Measurements from ENCODE around the gene CASP2. TPM values are rescaled to one million over a fixed set of nuclear protein-coding genes. Genes with fewer than 3 reads are reported as not detected.

Gene CASP2
- total and polyA plus RNA-seq, 7 experiments from 2014 or later, result 14.4 to 97.7 (median 50.0) TPM

- POLR2A ChIA-PET, result interaction anchor here (0.8 to 2.0 kb wide), 5 partner anchors 12 to 165 kb away, joined by 3 to 10 read pairs (median 5); partner anchors contain the start of genes EPHA1 and GSTK1
- DNase-seq, result no peak
- Mint-ChIP-seq H3K27me3 (peaks cover 0 to 4% (median 0%) of the 10 kb centered on the region in 5 donors), H3K4me1 (peaks cover 32 to 79% (median 63%) of the 10 kb centered on the region in 7 donors), H3K9me3 (peaks cover 0 to 13% (median 4%) of the 10 kb centered on the region in 11 donors), H3K4me3 (peak overlapping the region in 3 of 10 donors; percentile 10 to 36 (median 27)), H3K36me3 (peaks cover 0 to 33% (median 4%) of the 10 kb centered on the region in 5 donors), H3K27ac (peak overlapping the region in 6 of 9 donors; percentile 38 to 75 (median 56))
- H3K27me3 ChIP-seq (ENCODE audit: control insufficient read depth in 2 of 2, insufficient read depth in 2 of 2, low read length in 2 of 2), result no peaks in the 10 kb centered on the region
- intact Hi-C loops (cut with micrococcal nuclease), result no loop called here
- H3K9me3 ChIP-seq (ENCODE audit: control insufficient read depth in 2 of 3, low read length in 3 of 3), result no peaks in the 10 kb centered on the region
- no peak overlapping the region for H3K4me3 ChIP-seq (ENCODE audit: low read length)
- H3K36me3 ChIP-seq (ENCODE audit: control insufficient read depth in 2 of 3, insufficient read depth in 3 of 3, low read length in 3 of 3), result no peaks in the 10 kb centered on the region
- H3K4me1 ChIP-seq (ENCODE audit: control insufficient read depth in 2 of 2, insufficient read depth in 2 of 2, low read length in 2 of 2), result peaks cover 24 to 26% of the 10 kb centered on the region in 2 donors
- ATAC-seq, result no peak
- CTCF ChIA-PET, result interaction anchor here (0.6 to 7.3 kb wide), 8 partner anchors 12 to 175 kb away, joined by 3 to 177 read pairs (median 4); no protein-coding TSS in a partner anchor
- no peak overlapping the region for H3K27ac ChIP-seq (ENCODE audit: low read depth, low read length)
Measured at GRCh38 chr7:143243614-143244013, 44.5 kb upstream of the CASP2 start.

GRCh38 chr7:143244321-143244720 lies 43.8 kb upstream of the CASP2 start:
- peaks cover 0 to 3% (median 0%) of the 10 kb centered on the region in 5 donors for H3K27me3 Mint-ChIP-seq
- ATAC-seq (no peak), DNase-seq (no peak)
- Histone ChIP-seq H3K36me3 (ENCODE audit: control insufficient read depth in 2 of 3, insufficient read depth in 3 of 3, low read length in 3 of 3) (no peaks in the 10 kb centered on the region), H3K27me3 (ENCODE audit: control insufficient read depth in 2 of 2, insufficient read depth in 2 of 2, low read length in 2 of 2) (no peaks in the 10 kb centered on the region), H3K4me3 (ENCODE audit: low read length) (no peak overlapping the region), H3K9me3 (ENCODE audit: control insufficient read depth in 2 of 3, low read length in 3 of 3) (peaks cover 0 to 4% (median 0%) of the 10 kb centered on the region in 3 experiments), H3K27ac (ENCODE audit: low read depth, low read length) (no peak overlapping the region), H3K4me1 (ENCODE audit: control insufficient read depth in 2 of 2, insufficient read depth in 2 of 2, low read length in 2 of 2) (peaks cover 29 to 31% of the 10 kb centered on the region in 2 donors)
- H3K36me3 Mint-ChIP-seq, result peaks cover 0 to 38% (median 4%) of the 10 kb centered on the region in 5 donors
- peak overlapping the region in 5 of 9 donors; percentile 62 to 89 (median 83) for H3K27ac Mint-ChIP-seq
- POLR2A ChIA-PET, result interaction anchor here (1.1 to 2.0 kb wide), 5 partner anchors 11 to 164 kb away, joined by 3 to 10 read pairs (median 6); partner anchors contain the start of genes CASP2, EPHA1 and GSTK1
- H3K4me3 Mint-ChIP-seq, result peak overlapping the region in 4 of 10 donors; percentile 42 to 72 (median 68)
- peaks cover 35 to 85% (median 70%) of the 10 kb centered on the region in 7 donors for H3K4me1 Mint-ChIP-seq
- intact Hi-C loops (cut with micrococcal nuclease), result no loop called here
- H3K9me3 Mint-ChIP-seq, result peaks cover under 1 to 18% (median 6%) of the 10 kb centered on the region in 11 donors
- CTCF ChIA-PET, result interaction anchor here (0.7 to 7.3 kb wide), 3 partner anchors 36 to 173 kb away, joined by 3 to 177 read pairs (median 4); no protein-coding TSS in a partner anchor

- intact Hi-C loops (cut with micrococcal nuclease), result no loop called here
- ATAC-seq (peak; percentile 41), DNase-seq (no peak)
- Histone ChIP-seq H3K9me3 (ENCODE audit: control insufficient read depth in 2 of 3, low read length in 3 of 3) (peaks cover 0 to 4% (median 0%) of the 10 kb centered on the region in 3 experiments), H3K4me1 (ENCODE audit: control insufficient read depth in 2 of 2, insufficient read depth in 2 of 2, low read length in 2 of 2) (peaks cover 34 to 36% of the 10 kb centered on the region in 2 donors), H3K4me3 (ENCODE audit: low read length) (no peak overlapping the region), H3K27me3 (ENCODE audit: control insufficient read depth in 2 of 2, insufficient read depth in 2 of 2, low read length in 2 of 2) (no peaks in the 10 kb centered on the region), H3K36me3 (ENCODE audit: control insufficient read depth in 2 of 3, insufficient read depth in 3 of 3, low read length in 3 of 3) (no peaks in the 10 kb centered on the region), H3K27ac (ENCODE audit: low read depth, low read length) (no peak overlapping the region)
- Mint-ChIP-seq H3K36me3 (peaks cover 0 to 45% (median 11%) of the 10 kb centered on the region in 5 donors), H3K9me3 (peaks cover 6 to 24% (median 14%) of the 10 kb centered on the region in 11 donors), H3K27me3 (peaks cover 0 to 3% (median 0%) of the 10 kb centered on the region in 5 donors), H3K4me1 (peaks cover 41 to 93% (median 78%) of the 10 kb centered on the region in 7 donors), H3K4me3 (peak overlapping the region; percentile 18 to 72 (median 48)), H3K27ac (peak overlapping the region in 8 of 9 donors; percentile 16 to 89 (median 70))
- ChIA-PET POLR2A (interaction anchor here (0.7 to 2.0 kb wide), 8 partner anchors 10 to 163 kb away, joined by 3 to 9 read pairs (median 6); partner anchors contain the start of genes CASP2, EPHA1 and GSTK1), CTCF (interaction anchor here (0.6 to 1.5 kb wide), 7 partner anchors 10 to 174 kb away, joined by 3 to 10 read pairs (median 4); partner anchors contain the start of genes CASP2 and GSTK1)
Measured at GRCh38 chr7:143245123-143245522, 43.0 kb upstream of the CASP2 start.

GRCh38 chr7:143247372-143247771 lies 40.8 kb upstream of the CASP2 start:
- peaks cover 6 to 41% (median 30%) of the 10 kb centered on the region in 11 donors for H3K9me3 Mint-ChIP-seq
- no peak overlapping the region for H3K4me3 ChIP-seq (ENCODE audit: low read length)
- CTCF ChIA-PET, result interaction anchor here (0.6 to 1.6 kb wide), 5 partner anchors 17 to 178 kb away, joined by 3 to 10 read pairs (median 4); no protein-coding TSS in a partner anchor

GRCh38 chr7:143248761-143249354 lies 39.3 kb upstream of the CASP2 start:
- peak overlapping the region in 9 of 10 donors; percentile 12 to 68 (median 34) for H3K4me3 Mint-ChIP-seq
- peaks cover 56 to 60% of the 10 kb centered on the region in 2 donors for H3K4me1 ChIP-seq (ENCODE audit: control insufficient read depth in 2 of 2, insufficient read depth in 2 of 2, low read length in 2 of 2)
- peak overlapping the region; percentile 13 for H3K4me3 ChIP-seq (ENCODE audit: low read length)
- POLR2A ChIA-PET, result interaction anchor here (0.6 to 10.4 kb wide), 12 partner anchors 8 to 718 kb away, joined by 3 to 129 read pairs (median 6); partner anchors contain the start of genes CASP2, EPHA1 and GSTK1
- H3K27me3 Mint-ChIP-seq, result no peaks in the 10 kb centered on the region
- CTCF ChIA-PET, result interaction anchor here (0.6 to 3.8 kb wide), 6 partner anchors 9 to 409 kb away, joined by 3 to 23 read pairs (median 6); no protein-coding TSS in a partner anchor
- DNase-seq (no peak), ATAC-seq (no peak)
- intact Hi-C loops (cut with micrococcal nuclease), result no loop called here
- H3K4me1 Mint-ChIP-seq, result peaks cover 60 to 99% (median 97%) of the 10 kb centered on the region in 7 donors
- no peak overlapping the region for H3K27ac ChIP-seq (ENCODE audit: low read depth, low read length)
- H3K27ac Mint-ChIP-seq, result peak overlapping the region; percentile 25 to 89 (median 80)
- peaks cover 10 to 65% (median 19%) of the 10 kb centered on the region in 5 donors for H3K36me3 Mint-ChIP-seq
- peaks cover 6 to 56% (median 32%) of the 10 kb centered on the region in 11 donors for H3K9me3 Mint-ChIP-seq
- no peaks in the 10 kb centered on the region for H3K36me3 ChIP-seq (ENCODE audit: control insufficient read depth in 2 of 3, insufficient read depth in 3 of 3, low read length in 3 of 3)
- H3K9me3 ChIP-seq (ENCODE audit: control insufficient read depth in 2 of 3, low read length in 3 of 3), result peaks cover 0 to 14% (median 0%) of the 10 kb centered on the region in 3 experiments
- no peaks in the 10 kb centered on the region for H3K27me3 ChIP-seq (ENCODE audit: control insufficient read depth in 2 of 2, insufficient read depth in 2 of 2, low read length in 2 of 2)

More at GRCh38 chr7:143247372-143247771, 40.8 kb upstream of the CASP2 start:
- H3K36me3 ChIP-seq (ENCODE audit: control insufficient read depth in 2 of 3, insufficient read depth in 3 of 3, low read length in 3 of 3), result no peaks in the 10 kb centered on the region
- DNase-seq (no peak), ATAC-seq (no peak)
- Mint-ChIP-seq H3K27ac (peak overlapping the region in 6 of 9 donors; percentile 48 to 89 (median 68)), H3K4me3 (peak overlapping the region in 4 of 10 donors; percentile 13 to 72 (median 54)), H3K4me1 (peaks cover 58 to 96% (median 90%) of the 10 kb centered on the region in 7 donors), H3K27me3 (no peaks in the 10 kb centered on the region), H3K36me3 (peaks cover 4 to 55% (median 14%) of the 10 kb centered on the region in 5 donors)
- POLR2A ChIA-PET, result interaction anchor here (0.7 to 10.4 kb wide), 9 partner anchors 11 to 440 kb away, joined by 3 to 129 read pairs (median 4); partner anchors contain the start of genes CASP2 and GSTK1
- no peaks in the 10 kb centered on the region for H3K27me3 ChIP-seq (ENCODE audit: control insufficient read depth in 2 of 2, insufficient read depth in 2 of 2, low read length in 2 of 2)
- no peak overlapping the region for H3K27ac ChIP-seq (ENCODE audit: low read depth, low read length)
- intact Hi-C loops (cut with micrococcal nuclease), result no loop called here
- peaks cover 51 to 52% of the 10 kb centered on the region in 2 donors for H3K4me1 ChIP-seq (ENCODE audit: control insufficient read depth in 2 of 2, insufficient read depth in 2 of 2, low read length in 2 of 2)
- H3K9me3 ChIP-seq (ENCODE audit: control insufficient read depth in 2 of 3, low read length in 3 of 3), result peaks cover 0 to 10% (median 0%) of the 10 kb centered on the region in 3 experiments

GRCh38 chr7:143250199-143250598 lies 38.0 kb upstream of the CASP2 start:
- Histone ChIP-seq H3K4me1 (ENCODE audit: control insufficient read depth in 2 of 2, insufficient read depth in 2 of 2, low read length in 2 of 2) (peaks cover 59 to 61% of the 10 kb centered on the region in 2 donors), H3K36me3 (ENCODE audit: control insufficient read depth in 2 of 3, insufficient read depth in 3 of 3, low read length in 3 of 3) (no peaks in the 10 kb centered on the region), H3K27ac (ENCODE audit: low read depth, low read length) (peak overlapping the region; percentile 34), H3K27me3 (ENCODE audit: control insufficient read depth in 2 of 2, insufficient read depth in 2 of 2, low read length in 2 of 2) (no peaks in the 10 kb centered on the region), H3K4me3 (ENCODE audit: low read length) (peak overlapping the region; percentile 15), H3K9me3 (ENCODE audit: control insufficient read depth in 2 of 3, low read length in 3 of 3) (peaks cover 0 to 14% (median 0%) of the 10 kb centered on the region in 3 experiments)
- H3K4me1 Mint-ChIP-seq, result peaks cover 53 to 99% (median 95%) of the 10 kb centered on the region in 7 donors
- POLR2A ChIA-PET, result interaction anchor here (0.8 to 10.4 kb wide), 11 partner anchors 8 to 1512 kb away, joined by 3 to 129 read pairs (median 6); partner anchors contain the start of genes CASP2, EPHA1, GSTK1 and SSBP1
- H3K36me3 Mint-ChIP-seq, result peaks cover 10 to 67% (median 25%) of the 10 kb centered on the region in 5 donors
- no peaks in the 10 kb centered on the region for H3K27me3 Mint-ChIP-seq
- intact Hi-C loops (cut with micrococcal nuclease), result loop anchor here (2.0 kb wide), 2 partner anchors 39 to 441 kb away; partner anchors contain the start of gene CASP2 (in 1 of the 2)
- CTCF ChIA-PET, result interaction anchor here (0.8 to 3.8 kb wide), 7 partner anchors 10 to 155 kb away, joined by 3 to 23 read pairs (median 5); partner anchors contain the start of gene GSTK1
- ATAC-seq (no peak), DNase-seq (no peak)
- peak overlapping the region; percentile 17 to 77 (median 54) for H3K4me3 Mint-ChIP-seq
- peak overlapping the region; percentile 71 to 93 (median 86) for H3K27ac Mint-ChIP-seq
- H3K9me3 Mint-ChIP-seq, result peaks cover 9 to 62% (median 34%) of the 10 kb centered on the region in 11 donors

Data from naive thymus-derived CD4-positive, alpha-beta T cell (primary cell).